Measurements from ENCODE around the gene CSF1. TPM values are rescaled to one million over a fixed set of nuclear protein-coding genes. Genes with fewer than 3 reads are reported as not detected.

CSF1 gene
- total RNA-seq, 1 donor = 53.9 TPM

- no peak overlapping the region for H3K4me2 ChIP-seq (ENCODE audit: insufficient read depth, low read length)
- H2AFZ ChIP-seq (ENCODE audit: low read length) = no peak overlapping the region
- H4K20me1 ChIP-seq (ENCODE audit: insufficient read depth, low read length) = no peaks in the 10 kb centered on the region
- no peaks in the 10 kb centered on the region for H3K9me3 ChIP-seq (ENCODE audit: low read depth, low read length)
- H3K27ac ChIP-seq (ENCODE audit: low read depth, low read length) = no peak overlapping the region
- no peak for DNase-seq (ENCODE audit: insufficient read length, low spot score, missing footprints)
- H3K4me3 ChIP-seq (ENCODE audit: insufficient read depth, low read length) = no peak overlapping the region
- no peaks in the 10 kb centered on the region for H3K36me3 ChIP-seq (ENCODE audit: insufficient read depth, low read length)
- H3K27me3 ChIP-seq (ENCODE audit: insufficient read depth, low read length) = no peaks in the 10 kb centered on the region
- H3K4me1 ChIP-seq (ENCODE audit: insufficient read depth, low read length) = peaks cover 29% of the 10 kb centered on the region
- TF ChIP-seq, protein P1, sequence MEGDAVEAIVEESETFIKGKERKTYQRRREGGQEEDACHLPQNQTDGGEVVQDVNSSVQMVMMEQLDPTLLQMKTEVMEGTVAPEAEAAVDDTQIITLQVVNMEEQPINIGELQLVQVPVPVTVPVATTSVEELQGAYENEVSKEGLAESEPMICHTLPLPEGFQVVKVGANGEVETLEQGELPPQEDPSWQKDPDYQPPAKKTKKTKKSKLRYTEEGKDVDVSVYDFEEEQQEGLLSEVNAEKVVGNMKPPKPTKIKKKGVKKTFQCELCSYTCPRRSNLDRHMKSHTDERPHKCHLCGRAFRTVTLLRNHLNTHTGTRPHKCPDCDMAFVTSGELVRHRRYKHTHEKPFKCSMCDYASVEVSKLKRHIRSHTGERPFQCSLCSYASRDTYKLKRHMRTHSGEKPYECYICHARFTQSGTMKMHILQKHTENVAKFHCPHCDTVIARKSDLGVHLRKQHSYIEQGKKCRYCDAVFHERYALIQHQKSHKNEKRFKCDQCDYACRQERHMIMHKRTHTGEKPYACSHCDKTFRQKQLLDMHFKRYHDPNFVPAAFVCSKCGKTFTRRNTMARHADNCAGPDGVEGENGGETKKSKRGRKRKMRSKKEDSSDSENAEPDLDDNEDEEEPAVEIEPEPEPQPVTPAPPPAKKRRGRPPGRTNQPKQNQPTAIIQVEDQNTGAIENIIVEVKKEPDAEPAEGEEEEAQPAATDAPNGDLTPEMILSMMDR (IDR thresholded peaks at IDR 0.05; ENCODE audit: extremely low read depth, low read depth, low read length) = no peak
- no peaks in the 10 kb centered on the region for H3K79me2 ChIP-seq (ENCODE audit: insufficient read depth, low read length)
Measured at GRCh38 chr1:109977657-109978378, 67.2 kb downstream of the CSF1 start.

GRCh38 chr1:109978761-109979488 is 68.3 kb downstream of the CSF1 start:
- TF ChIP-seq, protein P1 (IDR thresholded peaks at IDR 0.05; ENCODE audit: extremely low read depth, low read depth, low read length) = no peak
- no peak for DNase-seq (ENCODE audit: insufficient read length, low spot score, missing footprints)
- H3K4me3 ChIP-seq (ENCODE audit: insufficient read depth, low read length) = no peak overlapping the region
- H3K36me3 ChIP-seq (ENCODE audit: insufficient read depth, low read length) = no peaks in the 10 kb centered on the region
- H3K9me3 ChIP-seq (ENCODE audit: low read depth, low read length) = no peaks in the 10 kb centered on the region
- H3K4me1 ChIP-seq (ENCODE audit: insufficient read depth, low read length) = peaks cover 37% of the 10 kb centered on the region
- H4K20me1 ChIP-seq (ENCODE audit: insufficient read depth, low read length) = no peaks in the 10 kb centered on the region
- no peaks in the 10 kb centered on the region for H3K27me3 ChIP-seq (ENCODE audit: insufficient read depth, low read length)
- peak overlapping the region; percentile 37 for H3K4me2 ChIP-seq (ENCODE audit: insufficient read depth, low read length)
- no peak overlapping the region for H2AFZ ChIP-seq (ENCODE audit: low read length)
- H3K27ac ChIP-seq (ENCODE audit: low read depth, low read length) = peak overlapping the region; percentile 19
- no peaks in the 10 kb centered on the region for H3K79me2 ChIP-seq (ENCODE audit: insufficient read depth, low read length)

GRCh38 chr1:109979489-109980091 is 68.9 kb downstream of the CSF1 start:
- Histone ChIP-seq H3K9me3 (ENCODE audit: low read depth, low read length) (no peaks in the 10 kb centered on the region), H3K4me1 (ENCODE audit: insufficient read depth, low read length) (peaks cover 41% of the 10 kb centered on the region), H3K79me2 (ENCODE audit: insufficient read depth, low read length) (no peaks in the 10 kb centered on the region), H3K4me3 (ENCODE audit: insufficient read depth, low read length) (no peak overlapping the region), H3K4me2 (ENCODE audit: insufficient read depth, low read length) (peak overlapping the region; percentile 37), H4K20me1 (ENCODE audit: insufficient read depth, low read length) (no peaks in the 10 kb centered on the region), H3K36me3 (ENCODE audit: insufficient read depth, low read length) (no peaks in the 10 kb centered on the region), H2AFZ (ENCODE audit: low read length) (no peak overlapping the region), H3K27me3 (ENCODE audit: insufficient read depth, low read length) (no peaks in the 10 kb centered on the region), H3K27ac (ENCODE audit: low read depth, low read length) (peak overlapping the region; percentile 19)
- DNase-seq (ENCODE audit: insufficient read length, low spot score, missing footprints) = peak; percentile 90
- TF ChIP-seq, protein P1 (IDR thresholded peaks at IDR 0.05; ENCODE audit: extremely low read depth, low read depth, low read length) = no peak

Other genes with a start within 250 kb of the CSF1 start
- 14.8 and 16.2 TPM in 2 replicates for gene GSTM2, start 242.8 kb upstream of the CSF1 start, total RNA-seq
- gene GSTM1, start 223.0 kb upstream of the CSF1 start, total RNA-seq = not detected in 2 replicates
- gene GSTM5, start 198.6 kb upstream of the CSF1 start, total RNA-seq = 2.1 and 4.3 TPM in 2 replicates
- 49.9 and 50.1 TPM in 2 replicates for gene GSTM3, start 169.8 kb upstream of the CSF1 start, total RNA-seq
- not detected in 2 replicates for gene EPS8L3, start 146.9 kb upstream of the CSF1 start, total RNA-seq
- gene AHCYL1, start 73.9 kb downstream of the CSF1 start, total RNA-seq = 56.8 and 61.0 TPM in 2 replicates
- 51.0 and 51.4 TPM in 2 replicates for gene STRIP1, start 123.8 kb downstream of the CSF1 start, total RNA-seq
- not detected in 2 replicates for gene ALX3, start 159.8 kb downstream of the CSF1 start, total RNA-seq
- gene UBL4B, start 201.6 kb downstream of the CSF1 start, total RNA-seq = 1.1 and 1.8 TPM in 2 replicates
- under 0.01 and 0.29 TPM in 2 replicates for gene SLC6A17, start 239.6 kb downstream of the CSF1 start, total RNA-seq

Data from osteoblast (primary cell).